Thoracic aorta (tissue), 2 donors: Measurements from ENCODE around the gene KRTAP12-3. TPM values are rescaled to one million over a fixed set of nuclear protein-coding genes. Genes with fewer than 3 reads are reported as not detected.
"Not testable (repeated sequence)": the region's sequence is repeated elsewhere in the genome, so short reads cannot be mapped to it uniquely, and the experiment has no call there.

ENCODE experiments used
- ATAC-seq: fragments of 150-250 bp; one replicate; pipeline ENCODE4 v1.8.0; 2017; ENCODE audit warnings: low read depth; ENCODE audit not compliant: insufficient number of reproducible peaks, low FRiP score
- DNase-seq: peaks from one replicate; pipeline ENCODE4 v3.0.0-alpha.2; 2020; ENCODE audit warnings: low spot score
- H3K27ac ChIP-seq, 2 donors: fragments of 200-600 bp; sonication (generic); 1 replicate in 1 of 2; 2 replicates in 1 of 2; pipeline ENCODE4 v1.5.1; 2016; ENCODE audit warnings: mild to moderate bottlenecking in 2 of 2, moderate library complexity in 2 of 2
- H3K27me3 ChIP-seq: fragments of 200-600 bp; sonication (generic); replicated peaks from 2 replicates; pipeline ENCODE4 v1.6.0; 2016; ENCODE audit warnings: mild to moderate bottlenecking; ENCODE audit not compliant: insufficient read depth
- H3K36me3 ChIP-seq: fragments of 200-600 bp; sonication (generic); one replicate; pipeline ENCODE4 v1.5.1; 2016
- H3K4me1 ChIP-seq, 2 donors: fragments of 200-600 bp; sonication (generic); 1 replicate in 1 of 2; 2 replicates in 1 of 2; pipeline versions ENCODE4 v1.5.1 to v1.6.0; 2016; ENCODE audit warnings: low read depth in 2 of 2, mild to moderate bottlenecking in 1 of 2; ENCODE audit not compliant: control insufficient read depth in 1 of 2
- H3K4me3 ChIP-seq: fragments of 200-600 bp; sonication (generic); 2 replicates; pipeline ENCODE4 v1.5.1; 2016; ENCODE audit warnings: mild to moderate bottlenecking
- H3K9me3 ChIP-seq: fragments of 200-600 bp; sonication (generic); 2 replicates; pipeline ENCODE4 v1.5.1; 2016
- total RNA-seq, 2 donors: library from RNA; depleted of rRNA; stranded (reverse); fragments of >200 nt; gene quantifications; one replicate each; pipeline versions ENCODE4 v1.1.0 to v1.2.3, GENCODE V29; 2016
- TF ChIP-seq, protein P1 (sequence below): fragments of 200-600 bp; sonication (generic); IDR thresholded peaks from one replicate; pipeline ENCODE4 v1.5.1; 2019; ENCODE audit warnings: antibody characterized with exemption

Gene KRTAP12-3
- total RNA-seq, 2 donors from 2014 or later: not detected

DNA sequence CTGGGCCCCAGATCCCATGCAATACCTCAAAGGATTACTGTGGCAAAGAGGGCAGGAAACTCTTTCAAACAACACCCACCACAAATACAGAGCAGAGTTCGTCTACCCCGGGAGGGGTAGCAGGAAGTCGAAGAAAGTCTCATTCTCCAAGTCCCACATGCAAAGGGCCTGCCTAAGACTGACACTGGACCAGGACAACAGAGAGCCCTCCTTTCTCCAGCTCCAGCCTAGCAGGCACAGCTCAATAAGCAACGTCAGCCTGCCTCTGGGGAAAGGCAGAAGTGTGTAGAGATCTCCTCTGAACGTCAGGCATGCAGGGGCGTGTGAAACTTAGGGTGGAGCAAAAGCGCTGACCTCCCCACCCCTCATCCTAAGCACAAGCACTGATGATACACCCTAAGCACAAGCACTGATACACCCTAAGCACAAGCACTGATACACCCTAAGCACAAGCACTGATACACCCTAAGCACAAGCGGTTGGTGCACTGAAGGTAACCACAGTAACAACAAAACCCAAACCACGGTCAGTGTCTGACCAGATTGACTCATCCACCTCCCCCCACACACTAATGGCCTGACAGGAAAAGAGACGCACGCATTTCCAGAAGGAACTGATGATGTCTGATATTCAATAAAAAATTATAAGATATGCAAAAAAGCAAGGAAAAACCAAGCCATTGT lies 1.3 kb downstream of the KRTAP12-3 start:
- no peaks in the 10 kb centered on the region for H3K4me1 ChIP-seq
- TF ChIP-seq, protein P1, sequence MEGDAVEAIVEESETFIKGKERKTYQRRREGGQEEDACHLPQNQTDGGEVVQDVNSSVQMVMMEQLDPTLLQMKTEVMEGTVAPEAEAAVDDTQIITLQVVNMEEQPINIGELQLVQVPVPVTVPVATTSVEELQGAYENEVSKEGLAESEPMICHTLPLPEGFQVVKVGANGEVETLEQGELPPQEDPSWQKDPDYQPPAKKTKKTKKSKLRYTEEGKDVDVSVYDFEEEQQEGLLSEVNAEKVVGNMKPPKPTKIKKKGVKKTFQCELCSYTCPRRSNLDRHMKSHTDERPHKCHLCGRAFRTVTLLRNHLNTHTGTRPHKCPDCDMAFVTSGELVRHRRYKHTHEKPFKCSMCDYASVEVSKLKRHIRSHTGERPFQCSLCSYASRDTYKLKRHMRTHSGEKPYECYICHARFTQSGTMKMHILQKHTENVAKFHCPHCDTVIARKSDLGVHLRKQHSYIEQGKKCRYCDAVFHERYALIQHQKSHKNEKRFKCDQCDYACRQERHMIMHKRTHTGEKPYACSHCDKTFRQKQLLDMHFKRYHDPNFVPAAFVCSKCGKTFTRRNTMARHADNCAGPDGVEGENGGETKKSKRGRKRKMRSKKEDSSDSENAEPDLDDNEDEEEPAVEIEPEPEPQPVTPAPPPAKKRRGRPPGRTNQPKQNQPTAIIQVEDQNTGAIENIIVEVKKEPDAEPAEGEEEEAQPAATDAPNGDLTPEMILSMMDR: no peak
- no peaks in the 10 kb centered on the region for H3K36me3 ChIP-seq
- H3K27ac ChIP-seq: no peak overlapping the region
- H3K4me3 ChIP-seq: no peak overlapping the region
- H3K9me3 ChIP-seq: peaks cover 3% of the 10 kb centered on the region
- DNase-seq: no peak
- H3K27me3 ChIP-seq: no peaks in the 10 kb centered on the region
- no peak for ATAC-seq

DNA sequence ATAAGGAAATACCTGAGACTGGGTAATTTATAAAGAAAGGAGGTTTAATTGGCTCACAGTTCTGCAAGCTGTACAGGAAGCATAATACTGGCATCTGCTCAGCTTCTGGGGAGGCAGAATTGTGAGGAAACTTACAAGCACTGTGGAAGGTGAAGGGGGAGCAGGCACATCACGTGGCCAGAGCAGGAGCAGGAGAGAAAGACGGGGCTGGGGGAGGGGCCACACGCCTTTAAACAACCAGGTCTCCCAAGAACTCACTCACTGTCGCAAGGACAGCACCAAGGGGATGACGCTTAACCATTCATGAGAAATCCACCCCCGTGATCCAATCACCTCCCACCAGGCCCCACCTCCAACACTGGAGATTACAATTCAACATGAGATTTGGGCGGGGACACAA lies 3.8 kb downstream of the KRTAP12-3 start:
- H3K27me3 ChIP-seq, H3K27ac ChIP-seq, DNase-seq, ATAC-seq, H3K36me3 ChIP-seq, H3K4me3 ChIP-seq, H3K4me1 ChIP-seq, H3K9me3 ChIP-seq: not testable (repeated sequence)

DNA sequence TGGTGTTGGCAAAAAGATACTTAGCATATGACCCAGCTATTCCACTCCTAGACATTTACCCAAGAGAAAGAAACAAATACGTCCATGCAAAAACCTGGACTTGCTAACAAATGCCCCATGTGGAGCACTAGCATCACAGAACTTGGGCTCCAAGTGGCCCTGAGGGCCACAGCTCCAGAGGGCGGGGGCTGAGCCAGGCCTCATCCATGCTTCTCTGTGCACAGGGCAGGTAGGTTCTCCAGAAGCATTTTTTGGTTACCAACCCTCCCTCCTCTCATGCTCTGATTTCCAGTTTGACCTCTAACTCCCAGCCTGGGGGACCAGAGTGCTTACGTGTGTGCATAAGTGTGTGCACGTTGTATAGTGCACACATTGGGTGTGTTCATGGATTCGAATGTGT lies 7.0 kb downstream of the KRTAP12-3 start:
- Histone ChIP-seq H3K36me3 (no peaks in the 10 kb centered on the region), H3K27me3 (no peaks in the 10 kb centered on the region), H3K4me3 (no peak overlapping the region), H3K27ac (no peak overlapping the region), H3K9me3 (no peaks in the 10 kb centered on the region), H3K4me1 (no peaks in the 10 kb centered on the region)
- no peak for ATAC-seq
- TF ChIP-seq, protein P1: no peak
- DNase-seq: no peak

DNA sequence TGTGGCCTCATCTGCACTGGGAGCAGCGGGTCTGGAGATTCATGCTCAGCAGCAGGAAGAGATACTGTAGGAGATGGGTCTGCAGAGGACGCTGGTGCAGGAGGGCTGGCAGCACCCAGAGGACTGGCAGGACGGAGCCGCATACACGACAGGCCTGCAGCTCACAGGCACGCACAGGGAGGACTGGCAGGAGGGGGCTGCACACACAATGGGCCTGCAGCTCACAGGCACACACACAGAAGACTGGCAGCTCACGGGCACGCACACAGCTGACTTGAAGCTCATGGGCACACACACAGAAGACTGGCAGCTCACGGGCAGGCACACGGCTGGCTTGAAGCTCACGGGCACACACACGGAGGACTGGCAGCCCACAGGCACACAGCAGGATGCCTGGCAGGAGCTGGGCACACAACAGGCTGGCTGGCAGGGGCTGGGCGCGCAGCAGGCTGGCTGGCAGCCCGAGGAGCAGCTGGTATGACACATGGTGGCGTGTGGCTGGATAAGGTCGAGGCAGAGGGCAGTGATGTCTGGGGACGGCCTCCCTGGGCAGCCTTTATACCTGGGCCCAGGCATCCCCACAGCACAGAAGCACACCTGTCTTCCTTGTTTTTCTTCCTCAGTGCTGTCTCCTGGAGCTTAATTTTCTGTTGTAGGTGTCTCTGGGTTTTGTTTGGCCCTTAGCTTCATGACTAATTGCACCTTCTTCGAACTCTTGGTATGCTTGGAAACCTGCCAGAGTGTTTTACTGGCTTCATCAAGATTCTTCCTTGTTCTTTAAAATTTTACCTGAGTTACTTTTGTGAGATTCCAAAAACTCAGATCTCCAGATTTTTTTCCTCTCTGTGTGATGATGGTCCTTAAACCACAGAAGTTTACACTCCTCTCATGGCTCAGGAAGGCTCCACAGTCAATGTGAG lies 8.9 kb downstream of the KRTAP12-3 start, which contains the start of gene KRTAP12-2:
Gene KRTAP12-2 (minus strand): TSS at position 527 of the 920 bp plus-strand sequence. CDS start 41 bp downstream, at position 486.
- Histone ChIP-seq H3K27ac (no peak within 1 kb of the TSS), H3K9me3 (peaks cover 8% of the 10 kb centered on the region), H3K4me3 (no peak within 1 kb of the TSS), H3K4me1 (no peaks in the 10 kb centered on the region), H3K36me3 (no peaks in the 10 kb centered on the region), H3K27me3 (no peaks in the 10 kb centered on the region)
- TF ChIP-seq, protein P1: no peak
- DNase-seq (no peak), ATAC-seq (no peak)

DNA sequence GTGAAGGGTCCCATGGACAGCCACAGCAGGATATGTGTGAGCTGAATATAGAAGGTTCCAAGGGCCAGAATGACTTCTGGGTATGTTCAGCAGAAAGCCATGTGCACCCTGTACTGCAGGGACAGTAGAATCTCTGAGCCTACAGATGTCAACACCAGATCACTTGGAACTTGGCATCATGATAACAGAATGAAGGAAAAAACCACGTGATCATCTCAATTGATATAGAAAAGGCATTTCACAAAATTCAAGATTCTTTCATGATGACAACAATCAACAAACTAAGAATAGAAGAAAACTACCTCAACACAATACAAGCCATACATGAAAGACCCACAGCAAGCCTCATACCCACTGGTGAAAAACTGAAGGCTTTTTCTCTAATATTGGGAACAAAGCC lies 9.9 kb downstream of the KRTAP12-3 start:
- Histone ChIP-seq H3K36me3 (no peaks in the 10 kb centered on the region), H3K27me3 (no peaks in the 10 kb centered on the region), H3K27ac (no peak overlapping the region), H3K9me3 (peaks cover 14% of the 10 kb centered on the region), H3K4me1 (no peaks in the 10 kb centered on the region), H3K4me3 (no peak overlapping the region)
- ATAC-seq (no peak), DNase-seq (no peak)
- TF ChIP-seq, protein P1: no peak
